NCI-H1105 (cell line): ENCODE results near the gene HOPX.
"Not testable (repeated sequence)": the region's sequence is repeated elsewhere in the genome, so short reads cannot be mapped to it uniquely, and the experiment has no call there.

Experiments
- DNase-seq: peaks from one replicate; lab custom pipeline; 2025; lab: John Stamatoyannopoulos, UW

HOPX gene, protein sequence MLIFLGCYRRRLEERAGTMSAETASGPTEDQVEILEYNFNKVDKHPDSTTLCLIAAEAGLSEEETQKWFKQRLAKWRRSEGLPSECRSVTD

DNA sequence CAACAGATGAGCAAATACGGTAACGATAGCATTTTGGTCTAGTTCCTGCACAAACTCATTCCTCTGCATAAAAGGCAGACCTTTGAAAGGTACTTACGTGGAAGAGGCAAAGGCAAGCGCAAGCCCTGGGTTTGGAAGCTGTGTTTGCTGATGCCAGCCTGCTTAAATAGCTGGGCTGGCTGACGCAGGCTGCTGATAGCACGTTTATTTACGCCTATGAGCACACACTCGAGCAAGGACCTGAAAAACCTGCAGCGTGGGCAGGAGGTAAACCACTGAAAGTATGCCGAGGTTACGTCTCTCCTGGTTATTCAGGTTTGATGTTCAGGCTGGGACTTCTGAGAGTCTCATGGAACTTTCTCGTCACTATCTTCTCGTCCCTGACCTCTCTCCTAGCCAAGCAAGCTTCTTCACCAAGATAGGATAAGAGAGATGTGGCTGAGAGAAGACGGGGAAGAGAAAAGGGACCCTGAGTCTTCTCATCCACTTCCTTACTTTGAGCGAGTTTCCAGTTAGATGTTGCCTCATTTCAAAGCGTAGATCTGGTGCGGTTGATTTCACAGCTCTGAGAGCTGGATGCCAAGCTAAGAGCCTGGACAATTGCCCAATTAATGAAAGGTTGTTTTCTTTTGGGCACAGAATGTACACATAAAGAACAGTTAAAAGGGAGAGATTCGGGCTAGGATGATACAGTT lies at the start of gene HOPX:
Gene HOPX, minus strand, starts transcription at position 139 of the 695 bp plus-strand sequence. CDS start 23,480 bp downstream, outside the sequence.
- DNase-seq = no peak

DNA sequence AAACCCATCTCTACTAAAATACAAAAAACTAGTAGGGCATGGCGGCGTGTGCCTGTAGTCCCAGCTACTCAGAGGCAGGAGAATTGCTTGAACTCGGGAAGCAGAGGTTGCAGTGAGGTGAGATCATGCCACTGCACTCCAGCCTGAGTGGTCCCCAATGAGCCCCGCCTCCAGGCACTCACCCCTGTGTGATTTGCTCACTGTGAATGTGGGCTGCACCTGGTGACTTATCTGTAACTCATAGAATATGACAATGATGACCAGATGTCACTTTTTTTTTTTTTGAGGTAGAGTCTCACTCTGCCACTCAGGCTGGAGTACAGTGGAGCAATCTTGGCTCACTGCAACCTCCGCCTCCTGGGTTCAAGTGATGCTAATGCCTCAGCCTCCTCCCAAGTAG lies 49.0 kb upstream of the HOPX start:
- no peak for DNase-seq

DNA sequence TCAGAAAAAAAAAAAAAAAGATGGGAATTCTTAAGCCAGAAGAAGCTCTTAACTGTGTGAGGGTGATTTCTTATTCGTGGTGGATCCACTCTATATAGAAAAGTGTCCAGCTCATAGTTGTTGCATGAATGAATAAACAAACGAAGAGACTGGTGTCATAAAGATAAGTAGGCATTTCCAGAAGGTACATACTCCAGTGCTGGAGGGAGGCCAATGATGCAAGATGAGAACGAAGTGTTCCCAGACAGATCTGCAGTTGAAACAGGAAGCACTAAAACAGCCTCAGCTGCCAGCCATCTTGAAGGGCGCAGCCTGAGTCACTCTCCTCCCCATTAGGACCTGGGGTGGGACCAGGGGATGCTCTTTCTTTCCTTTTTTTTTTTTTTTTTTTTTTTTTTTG lies 47.4 kb upstream of the HOPX start:
- DNase-seq = peak; percentile 49

DNA sequence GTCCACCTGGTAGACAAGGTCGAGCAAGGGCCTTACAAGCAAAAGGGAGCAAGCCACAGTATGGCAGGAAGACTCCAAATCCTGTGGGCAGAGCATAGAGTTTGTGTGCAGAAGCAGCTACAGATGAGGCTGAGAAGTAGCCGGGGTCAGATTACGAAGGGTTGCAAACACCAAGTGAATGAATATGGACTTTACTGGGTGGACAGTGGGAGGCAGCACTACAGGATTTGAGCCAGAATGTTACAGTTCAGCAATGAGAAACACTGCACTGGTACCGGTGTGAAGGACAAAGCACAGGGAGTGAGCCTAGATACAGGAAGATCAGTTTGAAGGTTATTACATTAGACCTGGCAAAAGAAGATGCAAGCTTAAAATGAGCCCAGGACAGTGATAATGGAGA lies 46.1 kb upstream of the HOPX start:
- DNase-seq = no peak

DNA sequence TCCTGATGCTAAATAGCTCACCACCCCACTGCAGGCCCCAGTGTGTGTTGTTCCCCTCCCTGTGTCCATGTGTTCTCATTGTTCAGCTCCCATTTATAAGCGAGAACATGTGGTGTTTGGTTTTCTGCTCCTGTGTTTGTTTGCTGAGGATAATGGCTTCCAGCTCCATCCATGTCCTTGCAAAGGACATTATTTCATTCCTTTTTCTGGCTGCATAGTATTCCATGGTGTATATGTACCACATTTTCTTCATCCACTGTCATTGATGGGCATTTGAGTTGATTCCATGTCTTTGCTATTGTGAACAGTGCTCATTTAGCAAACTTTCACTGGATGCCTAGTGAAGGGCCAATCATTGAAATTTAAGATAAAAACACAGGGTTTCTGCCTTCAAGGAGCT lies 45.5 kb upstream of the HOPX start:
- not testable (repeated sequence) for DNase-seq

DNA sequence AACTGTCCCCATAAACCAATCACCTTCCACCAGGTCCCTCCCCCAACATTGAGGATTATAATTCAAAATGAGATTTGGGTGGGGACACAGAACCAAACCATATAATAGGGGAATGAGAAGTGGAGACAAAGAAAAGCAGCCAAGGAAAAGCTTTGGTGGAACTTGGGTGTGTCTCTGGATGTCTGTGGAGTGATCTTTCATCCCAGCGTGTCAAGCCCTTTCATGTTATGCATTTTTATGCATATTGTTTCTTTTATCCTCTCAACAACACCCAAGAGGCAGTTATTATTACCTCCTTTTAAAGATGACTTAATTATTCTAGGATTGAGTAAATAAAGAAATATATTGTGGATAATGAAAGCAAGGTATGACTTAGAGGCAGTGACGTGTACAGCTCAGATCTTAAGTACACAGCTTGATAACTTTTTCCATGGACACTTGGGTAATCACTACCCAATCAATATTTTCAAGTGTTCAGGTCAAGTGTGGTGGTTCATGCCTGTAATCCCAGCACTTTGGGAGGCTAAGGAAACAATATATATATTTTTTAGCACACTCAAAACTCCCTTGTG lies 42.6 kb upstream of the HOPX start:
- no peak for DNase-seq

DNA sequence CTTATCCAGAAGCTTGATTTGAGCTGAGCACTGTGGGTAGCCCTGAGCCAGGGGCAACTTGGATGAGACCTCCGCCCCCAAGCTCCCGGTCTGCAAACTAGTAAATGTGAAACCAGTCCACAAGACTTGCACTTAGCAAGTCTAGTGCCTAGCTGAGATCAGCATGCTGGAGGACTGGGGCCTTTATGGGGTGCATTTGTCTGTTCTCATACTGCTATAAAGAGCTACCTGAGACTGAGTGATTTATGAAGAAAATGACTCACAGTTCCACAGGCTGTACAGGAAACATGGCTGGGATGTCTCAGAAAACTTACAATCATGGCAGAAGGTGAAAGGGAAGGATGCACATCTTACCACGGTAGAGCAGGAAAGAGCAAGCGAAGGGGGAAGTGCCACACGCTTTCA lies 42.1 kb upstream of the HOPX start:
- no peak for DNase-seq

DNA sequence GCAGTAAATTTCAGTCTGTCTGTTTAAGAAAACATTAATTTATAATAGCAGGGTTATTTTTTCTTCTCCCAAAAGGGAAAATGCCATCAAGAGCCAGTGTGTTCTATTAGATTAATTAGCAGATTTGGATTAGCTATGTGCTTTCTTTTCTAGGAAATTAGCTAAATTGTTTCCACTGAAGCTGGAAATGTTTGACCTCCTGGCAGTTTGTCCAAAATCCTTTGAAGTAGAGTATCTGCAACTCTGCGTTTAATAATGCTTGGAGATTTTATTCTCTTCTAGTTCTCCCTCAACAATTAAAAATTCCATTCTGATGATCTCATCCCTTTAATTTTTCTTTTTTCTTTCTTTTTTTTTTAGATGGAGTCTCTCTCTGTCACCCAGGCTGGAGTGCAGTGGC lies 27.1 kb upstream of the HOPX start:
- DNase-seq = no peak

DNA sequence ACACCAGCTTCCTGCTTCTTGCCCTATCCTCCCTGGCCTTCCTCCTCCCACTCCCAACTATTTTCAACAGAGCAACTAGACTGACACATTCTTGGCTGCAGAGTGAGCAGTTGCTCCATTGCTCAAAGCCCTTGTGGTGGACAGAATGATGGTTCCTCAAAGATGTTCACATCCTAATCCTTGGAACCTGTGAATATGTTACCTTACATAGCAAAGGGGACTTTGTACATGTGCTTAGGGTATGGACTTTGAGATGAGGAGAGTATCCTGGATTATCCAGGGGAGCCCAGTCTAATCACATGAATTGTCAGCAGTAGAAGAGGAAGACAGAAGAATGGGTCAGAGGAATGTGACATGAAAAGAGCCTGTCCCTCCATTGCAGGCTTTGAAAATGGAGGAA lies 24.9 kb upstream of the HOPX start:
- DNase-seq = no peak

DNA sequence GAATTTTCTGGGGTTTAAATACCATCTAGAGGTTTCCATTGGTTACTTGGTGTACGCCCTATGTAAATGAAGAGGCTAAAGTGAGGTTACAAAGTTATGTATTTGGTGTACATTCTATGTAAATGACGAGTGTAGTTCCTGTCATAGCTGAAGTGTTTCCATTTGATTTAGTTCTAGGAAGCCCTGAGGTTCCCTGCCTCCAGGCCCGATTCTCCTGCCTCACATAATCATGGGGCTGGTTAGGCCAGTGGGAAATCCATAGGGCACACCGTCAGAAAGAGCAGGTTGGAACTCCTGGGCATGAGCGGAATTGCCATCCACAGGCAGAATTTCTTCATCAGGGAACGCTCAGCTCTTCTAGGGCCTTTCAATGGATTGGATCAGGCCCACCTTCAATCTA lies 24.2 kb upstream of the HOPX start:
- DNase-seq = no peak

DNA sequence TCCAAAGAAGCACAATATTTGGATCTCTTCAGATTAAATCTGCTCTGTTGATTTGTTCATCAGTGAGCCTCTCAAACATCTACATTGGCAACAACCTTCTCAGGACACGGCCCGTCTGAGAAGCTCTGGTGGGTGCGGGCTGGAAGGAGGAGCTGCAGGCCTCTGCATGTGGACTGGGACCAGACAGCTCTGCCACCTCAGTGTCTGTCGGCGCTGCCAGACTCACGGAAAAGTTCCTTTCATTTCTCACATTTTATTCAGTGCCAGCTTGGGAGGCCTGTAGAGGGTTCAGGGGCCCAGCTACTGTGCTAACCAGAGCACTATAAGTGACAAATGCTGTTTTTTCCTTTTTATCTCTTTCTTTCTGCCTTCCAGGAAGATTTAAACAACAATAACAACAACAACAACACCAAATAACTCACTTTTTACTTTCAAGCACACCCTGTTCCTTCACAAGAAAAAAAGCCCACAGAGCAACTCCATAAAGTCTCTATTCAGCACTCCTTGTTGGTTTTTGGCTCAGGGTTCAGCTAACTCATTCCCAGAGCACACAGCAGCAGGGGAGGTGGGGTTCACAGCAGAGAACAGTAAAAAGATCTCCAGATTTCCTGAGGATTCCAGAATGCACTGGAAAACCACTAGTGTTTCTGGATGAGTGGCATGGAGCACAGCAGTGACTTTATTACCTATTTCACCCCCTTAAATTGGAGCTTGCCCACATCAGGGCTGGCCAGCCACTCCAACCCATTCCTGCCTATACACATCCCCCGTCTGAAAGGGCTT lies 23.2 kb upstream of the HOPX start:
- no peak for DNase-seq

DNA sequence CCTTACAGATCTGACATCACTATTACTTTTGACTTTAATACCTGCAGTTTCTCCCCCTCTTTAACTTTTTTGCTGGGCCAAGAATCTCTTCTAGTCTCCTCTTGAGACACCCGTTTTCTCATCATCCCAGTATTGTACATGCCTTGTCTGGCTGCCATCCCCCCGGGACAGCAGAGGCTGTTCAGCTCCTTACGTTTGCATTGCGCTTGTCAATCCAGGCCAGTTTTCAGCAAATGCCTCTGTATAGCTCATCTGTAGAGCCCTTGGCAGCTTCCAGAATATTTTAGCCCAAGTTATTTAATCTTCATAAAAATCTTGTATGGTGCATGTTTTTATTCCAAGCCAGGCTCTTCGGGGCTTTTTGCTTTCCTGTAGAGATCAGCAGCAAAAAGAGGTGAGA lies 22.3 kb upstream of the HOPX start:
- DNase-seq = no peak

DNA sequence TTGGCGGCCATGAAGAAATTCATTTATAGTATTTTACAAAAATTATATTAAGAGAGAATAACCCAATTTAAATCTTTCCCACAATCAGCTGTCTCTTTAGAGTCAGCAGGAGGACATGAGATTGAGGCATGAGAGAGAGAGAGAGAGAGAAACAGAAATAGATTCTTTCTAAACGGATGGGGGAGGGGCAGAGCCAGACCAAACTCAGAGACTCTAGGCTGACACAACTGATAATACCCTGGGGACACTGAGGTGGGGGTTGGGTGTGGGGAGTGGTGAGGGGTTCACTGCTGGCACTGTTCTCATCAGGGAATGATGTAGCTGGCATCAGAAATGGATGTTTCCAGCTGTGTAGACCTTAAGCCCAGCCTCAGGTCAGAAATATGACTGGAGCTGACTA lies 20.5 kb upstream of the HOPX start:
- DNase-seq = no peak

DNA sequence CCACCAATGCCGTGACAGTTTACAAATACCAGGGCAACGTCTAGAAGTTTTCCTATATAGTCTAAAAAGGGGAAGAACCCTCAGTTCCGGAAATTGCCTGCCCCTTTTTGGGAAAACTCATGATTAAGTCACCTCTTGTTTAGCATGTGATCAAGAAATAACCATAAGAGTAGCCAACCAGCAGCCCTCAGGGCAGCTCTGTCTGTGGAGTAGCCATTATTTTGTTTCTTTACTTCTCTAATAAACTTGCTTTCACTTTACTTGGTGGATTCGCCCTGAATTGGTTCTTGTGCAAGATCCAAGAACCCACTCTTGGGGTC lies 20.0 kb upstream of the HOPX start:
- no peak for DNase-seq

DNA sequence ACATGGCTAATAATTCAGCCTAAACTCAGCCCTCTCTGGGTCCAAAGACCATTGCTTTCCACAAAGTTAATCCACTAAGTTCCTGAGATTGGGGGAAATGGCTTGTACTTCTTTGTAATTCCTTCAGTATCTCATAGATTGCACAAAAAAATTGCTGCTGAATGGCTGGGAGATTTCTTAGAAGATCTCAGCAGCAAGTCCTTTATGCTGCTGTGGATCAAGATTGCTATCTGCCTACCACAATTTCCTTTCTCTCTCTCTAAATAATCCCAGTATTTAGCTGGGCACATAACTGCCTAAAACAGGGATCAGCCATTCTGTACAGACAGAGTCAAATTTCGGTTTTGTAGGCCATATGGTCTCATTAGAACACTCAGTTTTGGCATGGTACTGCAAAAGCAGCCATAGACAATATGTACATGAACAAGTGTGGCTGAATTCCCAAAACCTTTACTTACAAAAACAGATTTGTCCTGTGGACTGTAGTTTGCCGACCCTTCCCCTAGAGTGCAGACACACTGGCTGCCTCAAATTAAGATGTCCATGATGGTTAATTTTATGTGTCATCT lies 18.5 kb upstream of the HOPX start:
- DNase-seq = no peak

DNA sequence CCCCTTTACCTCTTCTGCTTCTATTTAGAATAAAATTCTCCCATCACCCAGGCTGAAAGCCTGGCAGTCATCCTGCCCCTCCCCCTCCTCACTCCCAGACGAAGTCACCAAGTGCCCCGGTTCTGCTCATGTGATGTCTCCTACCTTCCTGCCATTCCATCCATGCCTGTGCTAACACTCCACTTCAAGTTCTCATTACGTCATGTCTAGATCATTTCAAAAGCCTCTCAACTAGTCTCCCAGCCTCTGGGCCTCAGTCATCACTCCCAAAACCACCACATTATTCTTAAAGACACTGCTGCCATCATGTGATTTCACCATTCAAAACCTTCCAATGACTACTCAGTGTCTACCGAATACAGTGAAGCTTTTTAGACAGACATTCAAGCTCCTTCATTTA lies 17.2 kb upstream of the HOPX start:
- no peak for DNase-seq

DNA sequence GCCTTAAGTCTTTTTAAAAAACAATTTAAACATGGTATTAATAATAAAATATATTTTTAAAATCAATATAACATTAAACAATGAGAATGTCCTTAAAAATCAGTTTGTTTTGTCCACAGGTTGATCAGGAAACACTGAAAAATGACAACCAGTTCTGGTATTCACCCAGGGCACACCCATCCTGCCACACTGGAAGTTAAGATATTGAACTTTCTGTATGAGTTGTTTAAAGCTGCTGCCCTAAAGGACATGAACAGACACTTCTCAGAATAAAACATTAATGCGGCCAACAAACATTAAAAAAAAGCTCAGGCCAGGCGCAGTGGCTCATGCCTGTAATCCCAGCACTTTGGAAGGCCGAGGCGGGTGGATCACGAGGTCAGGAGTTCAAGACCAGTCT lies 15.0 kb upstream of the HOPX start:
- no peak for DNase-seq

DNA sequence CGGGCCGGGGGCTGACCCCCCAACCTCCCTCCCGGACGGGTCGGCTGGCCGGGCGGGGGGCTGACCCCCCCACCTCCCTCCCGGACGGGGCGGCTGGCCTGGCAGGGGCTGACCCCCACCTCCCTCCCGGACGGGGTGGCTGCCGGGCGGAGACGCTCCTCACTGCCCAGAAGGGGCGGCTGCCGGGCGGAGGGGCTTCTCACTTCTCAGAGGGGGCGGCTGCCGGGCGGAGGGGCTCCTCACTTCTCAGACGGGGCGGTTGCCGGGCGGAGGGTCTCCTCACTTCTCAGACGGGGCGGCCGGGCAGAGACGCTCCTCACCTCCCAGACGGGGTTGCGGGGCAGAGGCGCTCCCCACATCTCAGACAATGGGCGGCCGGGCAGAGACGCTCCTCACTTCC lies 12.4 kb upstream of the HOPX start:
- not testable (repeated sequence) for DNase-seq

DNA sequence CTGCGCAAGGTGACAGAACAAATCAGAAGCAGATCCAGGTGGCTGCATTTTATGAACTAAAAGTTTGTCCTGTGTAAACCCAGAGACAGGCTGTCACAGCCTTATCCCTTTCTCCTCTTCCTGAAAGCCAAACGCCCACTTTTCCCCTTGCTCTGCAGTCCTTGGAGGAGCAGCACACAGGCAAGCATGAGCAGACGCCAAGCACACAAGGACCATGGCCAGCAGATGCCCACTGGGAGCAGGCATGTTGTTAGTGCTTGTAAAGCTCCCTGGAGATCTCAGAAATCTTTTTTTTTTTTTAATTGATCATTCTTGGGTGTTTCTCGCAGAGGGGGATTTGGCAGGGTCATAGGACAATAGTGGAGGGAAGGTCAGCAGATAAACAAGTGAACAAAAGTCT lies 11.5 kb upstream of the HOPX start:
- DNase-seq = no peak

DNA sequence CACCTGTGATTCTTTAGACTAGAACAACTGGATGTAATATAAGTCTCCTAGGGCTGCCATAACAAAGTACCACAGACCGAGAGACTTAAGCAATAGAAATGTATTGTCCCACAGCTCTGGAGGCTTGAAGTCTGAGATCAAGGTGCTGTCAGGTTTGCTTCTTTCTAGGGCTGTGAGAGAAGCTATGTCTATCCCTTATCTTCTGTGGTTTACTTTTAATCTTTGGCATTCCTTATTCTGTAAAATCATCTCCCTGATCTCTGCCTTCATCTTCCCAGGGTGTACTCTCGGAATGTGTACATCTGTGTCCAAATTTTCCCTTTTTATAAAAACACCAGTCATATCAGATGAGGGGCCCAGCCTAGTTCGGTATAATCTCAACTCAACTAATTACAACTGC lies 10.3 kb upstream of the HOPX start:
- DNase-seq = no peak

DNA sequence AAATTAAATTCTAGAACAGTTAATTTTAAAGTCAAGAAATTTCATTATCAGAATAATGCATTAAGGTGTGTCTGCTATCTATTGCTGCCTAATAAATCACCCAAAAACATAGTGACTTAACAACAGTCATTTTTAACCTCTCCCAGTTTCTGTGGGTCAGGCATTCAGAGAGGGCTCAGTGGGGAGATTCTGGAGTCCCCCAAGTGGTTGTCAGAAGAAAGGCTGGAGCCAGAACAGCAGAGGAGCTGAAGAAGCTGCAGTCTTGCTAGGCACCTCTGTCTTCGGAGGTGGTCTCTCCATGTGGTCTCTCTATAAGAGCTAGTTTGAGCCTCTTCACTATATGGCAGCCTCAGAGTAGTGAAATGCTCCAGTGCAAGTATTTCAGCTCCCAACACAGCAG lies 9.3 kb upstream of the HOPX start:
- no peak for DNase-seq

DNA sequence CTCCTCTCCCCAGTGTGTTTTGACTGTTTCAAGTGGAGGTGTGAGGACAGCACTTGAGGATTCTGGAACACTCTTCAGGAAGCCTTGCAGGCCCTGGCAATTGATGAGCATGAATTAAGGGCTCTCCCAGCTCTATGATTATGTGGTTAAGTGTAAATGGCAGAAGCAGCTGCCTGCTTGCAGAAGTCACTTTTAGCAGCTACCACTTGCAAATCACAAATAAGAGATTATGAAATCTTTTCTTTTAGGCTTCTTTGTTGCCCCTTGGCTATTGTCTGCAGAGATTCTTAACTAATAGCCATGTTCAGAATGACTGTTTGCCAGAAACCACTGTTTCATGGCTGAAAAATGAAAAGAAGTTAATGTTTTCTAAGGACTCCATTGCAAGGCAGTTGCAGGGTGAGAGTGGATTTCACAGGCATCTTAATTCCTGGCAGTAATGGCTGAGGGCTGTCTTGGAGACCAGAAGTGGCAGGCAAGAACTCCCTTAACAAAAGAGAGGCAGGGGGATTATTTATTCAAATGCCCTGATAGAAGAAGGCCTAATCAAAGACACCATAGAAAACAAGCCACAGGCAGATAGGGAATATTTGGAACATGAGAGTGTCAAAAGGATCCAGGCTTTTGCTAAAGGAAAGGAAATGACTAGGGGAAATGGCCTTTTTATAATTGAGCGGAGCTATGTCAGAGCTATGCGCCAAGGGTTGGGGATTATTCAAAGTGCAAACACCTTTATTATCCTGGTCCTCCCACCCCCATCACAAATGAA lies 8.3 kb upstream of the HOPX start:
- no peak for DNase-seq
